HG02759 (cell line): ENCODE measurements around the gene KIRREL2.
"Not testable (repeated sequence)": the region's sequence is repeated elsewhere in the genome, so short reads cannot be mapped to it uniquely, and the experiment has no call there.

ENCODE experiments used
- ATAC-seq: cut with Tn5 transposase; IDR thresholded peaks from one replicate; pipeline ENCODE4 v1.9.1; 2021; ENCODE audit warnings: mild to moderate bottlenecking, moderate library complexity; ENCODE audit not compliant: unreplicated experiment

The KIRREL2 gene

GRCh38 chr19:35856546-35857149 is at the start of gene KIRREL2:
Gene KIRREL2, plus strand, starts transcription at chr19:35856911. Its CDS starts 209 bp downstream, at chr19:35857120.
- no peak for ATAC-seq

GRCh38 chr19:35807633-35808032 is 49.1 kb upstream of the KIRREL2 start:
- ATAC-seq, result no peak

GRCh38 chr19:35811317-35812219 is 45.1 kb upstream of the KIRREL2 start:
- no peak for ATAC-seq

GRCh38 chr19:35812220-35813042 is 44.3 kb upstream of the KIRREL2 start, which contains the start of gene PRODH2:
Gene PRODH2, minus strand, starts transcription at chr19:35812845. Its CDS starts 40 bp downstream, at chr19:35812805.
- ATAC-seq, result no peak

- no peak for ATAC-seq
Observed at GRCh38 chr19:35813043-35813890, 43.4 kb upstream of the KIRREL2 start.

GRCh38 chr19:35816262-35816661 is 40.4 kb upstream of the KIRREL2 start:
- no peak for ATAC-seq

GRCh38 chr19:35816846-35817245 is 39.9 kb upstream of the KIRREL2 start:
- no peak for ATAC-seq

- ATAC-seq, result no peak
Observed at GRCh38 chr19:35818445-35818844, 38.3 kb upstream of the KIRREL2 start.

- no peak for ATAC-seq
Observed at GRCh38 chr19:35822579-35822978, 34.1 kb upstream of the KIRREL2 start.

- no peak for ATAC-seq
Observed at GRCh38 chr19:35824150-35824549, 32.6 kb upstream of the KIRREL2 start.

GRCh38 chr19:35828692-35829301 is 27.9 kb upstream of the KIRREL2 start:
- ATAC-seq, result no peak

- ATAC-seq, result no peak
Observed at GRCh38 chr19:35830986-35831385, 25.7 kb upstream of the KIRREL2 start.

GRCh38 chr19:35832054-35832453 is 24.7 kb upstream of the KIRREL2 start:
- no peak for ATAC-seq

- ATAC-seq, result no peak
Observed at GRCh38 chr19:35833972-35834371, 22.7 kb upstream of the KIRREL2 start.

GRCh38 chr19:35836096-35836495 is 20.6 kb upstream of the KIRREL2 start:
- ATAC-seq, result not testable (repeated sequence)

- ATAC-seq, result no peak
Observed at GRCh38 chr19:35841961-35842595, 14.6 kb upstream of the KIRREL2 start.

GRCh38 chr19:35842666-35843272 is 13.9 kb upstream of the KIRREL2 start:
- ATAC-seq, result no peak

- no peak for ATAC-seq
Observed at GRCh38 chr19:35843676-35844481, 12.8 kb upstream of the KIRREL2 start.
